ENCODE data around the gene FAM221B.

GRCh38 chr9:35798658-35799374 is 29.7 kb downstream of the FAM221B start:
- TF ChIP-seq CTCF (IDR thresholded peaks at IDR 0.05; ENCODE audit: insufficient read depth, low read length, poor library complexity, severe bottlenecking) (no peak), EZH2phosphoT487 (conservative IDR thresholded peaks at IDR 0.05; ENCODE audit: low read length) (no peak)
